ENCODE measurements around the gene ZNF141. TPM values are rescaled to one million over a fixed set of nuclear protein-coding genes. Genes with fewer than 3 reads are reported as not detected.

The ZNF141 gene
- total RNA-seq (8.9 and 9.8 TPM in 2 replicates), polyA plus RNA-seq (3.3 and 5.1 TPM in 2 replicates), polyA minus RNA-seq (ENCODE audit: low replicate concordance) (1.1 and 3.1 TPM in 2 replicates)
- 2.1 and 2.4 TPM in 2 replicates for polyA plus RNA-seq (2012)

- peaks cover 25% of the 10 kb centered on the region for H3K79me2 ChIP-seq (ENCODE audit: control insufficient read depth, insufficient read depth, low read length)
- no peaks in the 10 kb centered on the region for H3K36me3 ChIP-seq (ENCODE audit: control insufficient read depth, insufficient read depth, low read length)
- no peaks in the 10 kb centered on the region for H3K9me3 ChIP-seq (ENCODE audit: control insufficient read depth, insufficient read depth, low read depth, low read length)
- H4K20me1 ChIP-seq (ENCODE audit: control insufficient read depth, extremely low read depth, insufficient read depth, low read length): no peaks in the 10 kb centered on the region
- H3K4me1 ChIP-seq (ENCODE audit: control insufficient read depth, extremely low read depth, insufficient read depth, low read length): no peaks in the 10 kb centered on the region
- H3K27me3 ChIP-seq (ENCODE audit: control insufficient read depth, insufficient read depth, low read length): no peaks in the 10 kb centered on the region
- H2AFZ ChIP-seq (ENCODE audit: low read length): peak within 1 kb of the TSS; percentile 100
- peak within 1 kb of the TSS; percentile 81 for H3K9ac ChIP-seq (ENCODE audit: insufficient read depth, low read length)
- TF ChIP-seq CTCF (conservative IDR thresholded peaks at IDR 0.05 in 1 of 2, IDR thresholded peaks at IDR 0.05 in 1 of 2; ENCODE audit: low read depth in 1 of 2, low read length in 2 of 2) (no peak), EZH2 (IDR thresholded peaks at IDR 0.05; ENCODE audit: low read length, missing control alignments) (no peak)
- peak within 1 kb of the TSS; percentile 75 to 89 (median 84) for H3K4me3 ChIP-seq (replicated peaks in 1 of 4; ENCODE audit: control extremely low read depth in 1 of 4, insufficient read depth in 1 of 4, low read depth in 3 of 4, low read length in 4 of 4)
- H3K27ac ChIP-seq (ENCODE audit: insufficient read depth, low read length): peak within 1 kb of the TSS; percentile 97
- peak within 1 kb of the TSS; percentile 94 for H3K4me2 ChIP-seq (ENCODE audit: extremely low read depth, insufficient read depth, low read length)
- DNase-seq (ENCODE audit: low read depth in 2 of 2): peak; percentile 97 to 99
These were observed at the start of gene ZNF141 for GRCh38 chr4:337143-337931. TSS of gene ZNF141 (plus strand) at chr4:337814. CDS start at chr4:337984, 170 bp downstream.

GRCh38 chr4:288891-289290 is 48.7 kb upstream of the ZNF141 start:
- no peaks in the 10 kb centered on the region for H3K36me3 ChIP-seq (ENCODE audit: control insufficient read depth, insufficient read depth, low read length)
- H3K4me1 ChIP-seq (ENCODE audit: control insufficient read depth, extremely low read depth, insufficient read depth, low read length): no peaks in the 10 kb centered on the region
- H3K79me2 ChIP-seq (ENCODE audit: control insufficient read depth, insufficient read depth, low read length): no peaks in the 10 kb centered on the region
- H3K27ac ChIP-seq (ENCODE audit: insufficient read depth, low read length): no peak overlapping the region
- H3K4me3 ChIP-seq (replicated peaks in 1 of 4; ENCODE audit: control extremely low read depth in 1 of 4, insufficient read depth in 1 of 4, low read depth in 3 of 4, low read length in 4 of 4): no peak overlapping the region
- no peak overlapping the region for H2AFZ ChIP-seq (ENCODE audit: low read length)
- H4K20me1 ChIP-seq (ENCODE audit: control insufficient read depth, extremely low read depth, insufficient read depth, low read length): no peaks in the 10 kb centered on the region
- H3K9me3 ChIP-seq (ENCODE audit: control insufficient read depth, insufficient read depth, low read depth, low read length): no peaks in the 10 kb centered on the region
- TF ChIP-seq EZH2 (IDR thresholded peaks at IDR 0.05; ENCODE audit: low read length, missing control alignments) (no peak), CTCF (conservative IDR thresholded peaks at IDR 0.05 in 1 of 2, IDR thresholded peaks at IDR 0.05 in 1 of 2; ENCODE audit: low read depth in 1 of 2, low read length in 2 of 2) (no peak)
- no peak overlapping the region for H3K4me2 ChIP-seq (ENCODE audit: extremely low read depth, insufficient read depth, low read length)
- no peak overlapping the region for H3K9ac ChIP-seq (ENCODE audit: insufficient read depth, low read length)
- DNase-seq (ENCODE audit: low read depth in 2 of 2): peak; percentile 4 to 25
- H3K27me3 ChIP-seq (ENCODE audit: control insufficient read depth, insufficient read depth, low read length): no peaks in the 10 kb centered on the region

GRCh38 chr4:294732-295131 is 42.9 kb upstream of the ZNF141 start:
- Histone ChIP-seq H3K79me2 (ENCODE audit: control insufficient read depth, insufficient read depth, low read length) (no peaks in the 10 kb centered on the region), H3K4me1 (ENCODE audit: control insufficient read depth, extremely low read depth, insufficient read depth, low read length) (no peaks in the 10 kb centered on the region), H3K36me3 (ENCODE audit: control insufficient read depth, insufficient read depth, low read length) (no peaks in the 10 kb centered on the region)

More at GRCh38 chr4:294732-295131, 42.9 kb upstream of the ZNF141 start:
- no peak for TF ChIP-seq CTCF (conservative IDR thresholded peaks at IDR 0.05 in 1 of 2, IDR thresholded peaks at IDR 0.05 in 1 of 2; ENCODE audit: low read depth in 1 of 2, low read length in 2 of 2)
- TF ChIP-seq EZH2 (IDR thresholded peaks at IDR 0.05; ENCODE audit: low read length, missing control alignments): no peak
- no peak overlapping the region for H2AFZ ChIP-seq (ENCODE audit: low read length)
- H3K4me2 ChIP-seq (ENCODE audit: extremely low read depth, insufficient read depth, low read length): no peak overlapping the region
- H4K20me1 ChIP-seq (ENCODE audit: control insufficient read depth, extremely low read depth, insufficient read depth, low read length): no peaks in the 10 kb centered on the region
- no peak for DNase-seq (ENCODE audit: low read depth in 2 of 2)
- no peaks in the 10 kb centered on the region for H3K27me3 ChIP-seq (ENCODE audit: control insufficient read depth, insufficient read depth, low read length)
- no peak overlapping the region for H3K4me3 ChIP-seq (replicated peaks in 1 of 4; ENCODE audit: control extremely low read depth in 1 of 4, insufficient read depth in 1 of 4, low read depth in 3 of 4, low read length in 4 of 4)
- no peak overlapping the region for H3K27ac ChIP-seq (ENCODE audit: insufficient read depth, low read length)
- no peak overlapping the region for H3K9ac ChIP-seq (ENCODE audit: insufficient read depth, low read length)
- no peaks in the 10 kb centered on the region for H3K9me3 ChIP-seq (ENCODE audit: control insufficient read depth, insufficient read depth, low read depth, low read length)
